ENCODE data around the gene GLB1L2.

DNA sequence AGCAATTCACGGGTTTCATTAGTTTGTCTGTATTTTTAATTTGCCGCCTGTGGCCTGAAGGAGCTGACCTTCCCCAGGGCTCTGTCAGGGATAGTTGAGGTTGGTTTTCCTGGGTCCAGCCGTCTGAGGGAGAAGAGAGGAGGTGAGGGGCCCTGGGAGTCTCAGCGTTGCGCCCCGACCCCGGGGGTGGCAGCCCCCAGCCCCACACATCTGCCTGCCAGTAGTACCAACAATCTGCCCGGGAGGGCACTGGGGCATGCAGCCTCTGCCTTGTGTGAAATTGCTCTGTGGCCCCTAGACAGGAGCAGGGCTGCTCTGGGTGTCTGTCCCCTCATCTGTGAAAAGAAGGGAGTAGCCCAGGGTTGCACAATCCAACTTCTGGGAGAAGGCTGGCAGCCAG lies 73.6 kb downstream of the GLB1L2 start:
- TF ChIP-seq EP300 (IDR thresholded peaks at IDR 0.05; ENCODE audit: borderline replicate concordance) (no peak), TAF1 (IDR thresholded peaks at IDR 0.05; ENCODE audit: low read depth) (no peak), TCF12 (IDR thresholded peaks at IDR 0.05; ENCODE audit: low read depth) (no peak), CEBPB (IDR thresholded peaks at IDR 0.05) (no peak), ZBTB7A (IDR thresholded peaks at IDR 0.05; ENCODE audit: low read depth) (no peak), YY1 (IDR thresholded peaks at IDR 0.05; ENCODE audit: low read depth) (no peak), CREB1 (IDR thresholded peaks at IDR 0.05; ENCODE audit: low read depth) (no peak), RAD21 (IDR thresholded peaks at IDR 0.05; ENCODE audit: low read depth) (no peak), NFIC (IDR thresholded peaks at IDR 0.05) (no peak), TEAD4 (IDR thresholded peaks at IDR 0.05) (no peak)
- TF ChIP-seq, protein P1, sequence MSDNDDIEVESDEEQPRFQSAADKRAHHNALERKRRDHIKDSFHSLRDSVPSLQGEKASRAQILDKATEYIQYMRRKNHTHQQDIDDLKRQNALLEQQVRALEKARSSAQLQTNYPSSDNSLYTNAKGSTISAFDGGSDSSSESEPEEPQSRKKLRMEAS (IDR thresholded peaks at IDR 0.05), result no peak
- TF ChIP-seq, protein P2, sequence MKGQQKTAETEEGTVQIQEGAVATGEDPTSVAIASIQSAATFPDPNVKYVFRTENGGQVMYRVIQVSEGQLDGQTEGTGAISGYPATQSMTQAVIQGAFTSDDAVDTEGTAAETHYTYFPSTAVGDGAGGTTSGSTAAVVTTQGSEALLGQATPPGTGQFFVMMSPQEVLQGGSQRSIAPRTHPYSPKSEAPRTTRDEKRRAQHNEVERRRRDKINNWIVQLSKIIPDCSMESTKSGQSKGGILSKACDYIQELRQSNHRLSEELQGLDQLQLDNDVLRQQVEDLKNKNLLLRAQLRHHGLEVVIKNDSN (IDR thresholded peaks at IDR 0.05), result no peak
- TF ChIP-seq, protein P3, sequence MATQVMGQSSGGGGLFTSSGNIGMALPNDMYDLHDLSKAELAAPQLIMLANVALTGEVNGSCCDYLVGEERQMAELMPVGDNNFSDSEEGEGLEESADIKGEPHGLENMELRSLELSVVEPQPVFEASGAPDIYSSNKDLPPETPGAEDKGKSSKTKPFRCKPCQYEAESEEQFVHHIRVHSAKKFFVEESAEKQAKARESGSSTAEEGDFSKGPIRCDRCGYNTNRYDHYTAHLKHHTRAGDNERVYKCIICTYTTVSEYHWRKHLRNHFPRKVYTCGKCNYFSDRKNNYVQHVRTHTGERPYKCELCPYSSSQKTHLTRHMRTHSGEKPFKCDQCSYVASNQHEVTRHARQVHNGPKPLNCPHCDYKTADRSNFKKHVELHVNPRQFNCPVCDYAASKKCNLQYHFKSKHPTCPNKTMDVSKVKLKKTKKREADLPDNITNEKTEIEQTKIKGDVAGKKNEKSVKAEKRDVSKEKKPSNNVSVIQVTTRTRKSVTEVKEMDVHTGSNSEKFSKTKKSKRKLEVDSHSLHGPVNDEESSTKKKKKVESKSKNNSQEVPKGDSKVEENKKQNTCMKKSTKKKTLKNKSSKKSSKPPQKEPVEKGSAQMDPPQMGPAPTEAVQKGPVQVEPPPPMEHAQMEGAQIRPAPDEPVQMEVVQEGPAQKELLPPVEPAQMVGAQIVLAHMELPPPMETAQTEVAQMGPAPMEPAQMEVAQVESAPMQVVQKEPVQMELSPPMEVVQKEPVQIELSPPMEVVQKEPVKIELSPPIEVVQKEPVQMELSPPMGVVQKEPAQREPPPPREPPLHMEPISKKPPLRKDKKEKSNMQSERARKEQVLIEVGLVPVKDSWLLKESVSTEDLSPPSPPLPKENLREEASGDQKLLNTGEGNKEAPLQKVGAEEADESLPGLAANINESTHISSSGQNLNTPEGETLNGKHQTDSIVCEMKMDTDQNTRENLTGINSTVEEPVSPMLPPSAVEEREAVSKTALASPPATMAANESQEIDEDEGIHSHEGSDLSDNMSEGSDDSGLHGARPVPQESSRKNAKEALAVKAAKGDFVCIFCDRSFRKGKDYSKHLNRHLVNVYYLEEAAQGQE (IDR thresholded peaks at IDR 0.05; ENCODE audit: low read depth), result no peak

Measured in Ishikawa (cell line).